HL-60 (cell line): ENCODE measurements around the gene FAM227B.

ENCODE experiments used
- DNase-seq, 2 experiments: peaks; one replicate each; pipeline ENCODE4 v3.0.0-alpha.2; 2010 to 2020; ENCODE audit warnings: low read depth in 1 of 2, low spot score in 1 of 2
- H3K27ac ChIP-seq: fragments of 250-450 bp; sonication (Bioruptor Pico); replicated peaks from 2 replicates; pipeline ENCODE4 v1.5.1; 2020; ENCODE audit warnings: mild to moderate bottlenecking, moderate library complexity
- H3K27me3 ChIP-seq: fragments of 250-450 bp; sonication (Bioruptor Pico); 2 replicates; pipeline ENCODE4 v1.5.1; 2021; ENCODE audit warnings: mild to moderate bottlenecking, moderate library complexity; ENCODE audit not compliant: insufficient read depth, poor library complexity, severe bottlenecking
- H3K4me3 ChIP-seq: replicated peaks from 2 replicates; pipeline ENCODE4 v1.5.1; 2011; ENCODE audit warnings: mild to moderate bottlenecking, control low read depth, low read length; ENCODE audit not compliant: insufficient read depth
- CTCF ChIP-seq: IDR thresholded peaks from one replicate; pipeline ENCODE4 v1.5.1; 2011; ENCODE audit warnings: low read length, control low read depth, inconsistent platforms; ENCODE audit not compliant: insufficient read depth
- GABPA ChIP-seq: IDR thresholded peaks from 2 replicates; pipeline ENCODE4 v1.6.1; 2012; ENCODE audit warnings: low read depth
- POLR2AphosphoS5 ChIP-seq: IDR thresholded peaks from 2 replicates; pipeline ENCODE4 v1.6.1; 2012; ENCODE audit warnings: low read depth
- REST ChIP-seq: IDR thresholded peaks from 2 replicates; pipeline ENCODE4 v1.6.1; 2012; ENCODE audit warnings: low read depth; ENCODE audit not compliant: insufficient replicate concordance
- SPI1 ChIP-seq: IDR thresholded peaks from 2 replicates; pipeline ENCODE4 v1.6.1; 2012; ENCODE audit warnings: low read depth, mild to moderate bottlenecking, borderline replicate concordance

Gene FAM227B

DNA sequence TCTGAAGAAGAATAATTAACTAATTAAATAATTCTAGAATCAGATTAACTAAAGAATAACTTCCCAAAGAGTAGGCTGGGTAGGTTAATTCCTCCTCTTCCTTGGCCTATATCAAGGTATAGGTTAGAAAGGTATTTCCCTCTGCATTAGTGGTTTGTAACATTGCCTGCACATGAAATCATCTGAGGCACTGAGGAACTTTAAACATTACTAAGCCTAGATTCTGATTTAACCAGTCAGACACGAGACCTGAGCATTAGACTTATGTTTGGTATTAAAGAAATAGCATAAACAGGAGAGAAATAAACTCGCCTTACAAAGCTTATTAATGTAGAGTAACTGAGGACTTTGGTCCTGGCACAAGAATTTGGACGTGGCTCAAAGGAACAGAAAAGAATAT lies 113.4 kb downstream of the FAM227B start:
- DNase-seq: no peak
- Histone ChIP-seq H3K27ac (no peak overlapping the region), H3K4me3 (no peak overlapping the region), H3K27me3 (no peaks in the 10 kb centered on the region)
- TF ChIP-seq GABPA (no peak), POLR2AphosphoS5 (no peak), REST (no peak), CTCF (no peak), SPI1 (no peak)

- DNase-seq: no peak
- Histone ChIP-seq H3K27me3 (no peaks in the 10 kb centered on the region), H3K4me3 (no peak overlapping the region), H3K27ac (no peak overlapping the region)
- TF ChIP-seq POLR2AphosphoS5: no peak
- no peak for TF ChIP-seq REST
- no peak for TF ChIP-seq GABPA
- TF ChIP-seq SPI1: no peak
- TF ChIP-seq CTCF: no peak
These were observed 114.3 kb downstream of the FAM227B start for GRCh38 chr15:49506341-49506740.

DNA sequence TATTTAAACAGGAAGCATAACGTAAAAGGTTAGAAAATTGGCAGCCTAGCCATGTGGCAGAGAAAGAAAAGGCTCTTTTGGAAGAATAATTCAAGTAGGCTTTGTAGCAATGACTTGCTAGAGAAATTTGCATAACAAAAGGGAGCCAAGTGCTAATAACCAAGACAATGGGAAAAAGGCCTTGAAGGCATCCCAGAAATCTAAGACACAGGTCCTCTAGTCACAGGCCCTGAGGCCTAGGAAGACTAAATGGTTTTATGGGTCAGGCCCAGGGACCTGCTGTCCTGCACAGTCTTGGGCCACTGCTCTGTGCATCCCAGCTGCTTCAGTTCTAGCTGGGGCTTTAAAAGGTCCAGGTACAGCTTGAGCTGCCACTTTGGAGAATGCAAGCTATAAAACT lies 119.0 kb downstream of the FAM227B start:
- TF ChIP-seq REST (no peak), POLR2AphosphoS5 (no peak), CTCF (no peak), SPI1 (no peak)

More for the DNA sequence above, 119.0 kb downstream of the FAM227B start:
- Histone ChIP-seq H3K27me3 (no peaks in the 10 kb centered on the region), H3K4me3 (no peak overlapping the region), H3K27ac (no peak overlapping the region)
- DNase-seq: no peak
